ENCODE results near the gene CYGB. TPM values are rescaled to one million over a fixed set of nuclear protein-coding genes. Genes with fewer than 3 reads are reported as not detected.

CYGB gene
- total RNA-seq, 1 donor = 11.7 TPM

DNA sequence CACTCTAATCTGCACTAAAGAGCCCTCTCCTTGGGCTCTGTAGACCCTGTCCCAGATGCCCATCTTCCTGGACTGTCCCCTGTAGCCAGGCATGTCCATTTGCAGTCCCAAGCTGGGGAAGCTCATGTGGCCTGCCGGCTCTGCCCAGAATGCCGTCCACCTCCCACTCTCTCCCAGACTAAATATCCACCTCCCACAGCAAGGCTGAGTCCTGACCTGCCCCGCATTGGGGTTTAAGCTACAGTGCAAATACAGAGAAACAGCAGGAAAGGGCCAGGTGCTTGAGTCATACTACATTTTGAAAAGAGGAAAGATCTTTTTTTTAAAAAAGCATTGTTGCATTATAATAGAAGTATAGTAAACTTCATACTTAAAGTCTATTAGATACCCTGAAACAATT, 45.2 kb upstream of the CYGB start:
- no peak for DNase-seq (ENCODE audit: low read depth)
- no peak for TF ChIP-seq CTCF (IDR thresholded peaks at IDR 0.05; ENCODE audit: insufficient read depth, low read depth, low read length)
- no peak overlapping the region for H3K4me3 ChIP-seq (ENCODE audit: low read depth, low read length)

DNA sequence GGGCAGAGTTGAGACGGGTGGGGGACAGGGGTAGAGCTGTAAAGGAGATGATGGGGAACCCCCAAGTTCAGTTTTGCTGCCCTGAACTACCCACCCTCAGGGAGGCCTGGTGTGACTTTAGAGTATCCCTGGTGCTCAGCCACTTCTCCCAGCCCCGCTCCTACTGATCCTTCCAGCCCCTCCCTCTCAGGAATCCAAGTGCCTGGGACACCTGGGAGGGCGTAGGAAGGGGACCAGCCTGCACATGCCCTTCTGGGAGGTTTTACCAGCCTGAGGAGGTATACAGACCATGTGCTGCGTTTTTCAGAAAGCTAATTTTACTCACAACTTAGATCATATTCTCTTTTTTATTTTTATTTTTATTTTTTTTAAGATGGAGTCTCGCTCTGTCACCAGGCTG, 44.0 kb upstream of the CYGB start:
- no peak for TF ChIP-seq CTCF (IDR thresholded peaks at IDR 0.05; ENCODE audit: insufficient read depth, low read depth, low read length)
- no peak overlapping the region for H3K4me3 ChIP-seq (ENCODE audit: low read depth, low read length)
- DNase-seq (ENCODE audit: low read depth) = no peak

GRCh38 chr17:76579281-76579680, 41.8 kb upstream of the CYGB start:
- DNase-seq (ENCODE audit: low read depth) = no peak
- no peak for TF ChIP-seq CTCF (IDR thresholded peaks at IDR 0.05; ENCODE audit: insufficient read depth, low read depth, low read length)
- H3K4me3 ChIP-seq (ENCODE audit: low read depth, low read length) = no peak overlapping the region

DNA sequence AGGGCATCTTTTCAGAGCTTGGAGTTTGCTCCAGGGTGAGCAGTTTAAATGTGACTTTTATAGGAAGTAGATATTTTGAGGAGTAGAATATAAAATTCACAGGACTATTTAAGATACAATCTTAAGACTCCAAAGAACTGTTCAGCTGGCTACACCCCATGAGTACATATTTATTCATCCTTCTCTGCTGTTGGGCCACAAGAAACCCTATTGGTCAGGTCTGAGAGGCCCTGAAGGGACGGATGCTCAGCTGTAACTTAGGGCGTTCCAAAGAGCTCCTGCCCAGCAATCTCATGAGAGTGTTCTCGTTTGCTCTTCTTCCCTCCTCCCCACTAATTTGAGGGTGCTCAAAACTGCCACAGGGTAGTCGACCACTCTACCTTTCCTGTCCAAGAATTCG, 40.9 kb upstream of the CYGB start:
- DNase-seq (ENCODE audit: low read depth) = no peak
- TF ChIP-seq CTCF (IDR thresholded peaks at IDR 0.05; ENCODE audit: insufficient read depth, low read depth, low read length) = no peak
- no peak overlapping the region for H3K4me3 ChIP-seq (ENCODE audit: low read depth, low read length)

DNA sequence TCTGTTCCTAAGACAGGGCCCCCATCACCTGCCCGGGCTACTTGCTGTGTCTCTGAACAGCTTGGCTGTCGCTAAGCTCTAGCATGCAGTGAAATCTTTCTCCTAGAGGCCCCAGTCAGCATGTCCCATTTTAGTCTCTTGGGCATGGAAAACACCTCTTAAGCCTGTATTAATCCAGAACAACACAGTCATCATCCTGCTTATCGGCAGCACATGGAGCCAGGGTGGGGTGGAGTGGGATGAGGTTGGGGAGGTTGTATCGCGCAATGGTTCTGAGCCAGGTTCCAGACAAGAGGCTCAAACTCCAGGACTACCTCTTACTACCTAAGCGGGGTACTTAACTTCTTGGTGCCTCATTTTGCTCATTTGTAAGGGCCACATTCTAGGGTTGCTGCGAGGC, 40.4 kb upstream of the CYGB start:
- no peak for TF ChIP-seq CTCF (IDR thresholded peaks at IDR 0.05; ENCODE audit: insufficient read depth, low read depth, low read length)
- H3K4me3 ChIP-seq (ENCODE audit: low read depth, low read length) = no peak overlapping the region
- DNase-seq (ENCODE audit: low read depth) = no peak

GRCh38 chr17:76576189-76576588, 38.7 kb upstream of the CYGB start:
- DNase-seq (ENCODE audit: low read depth) = no peak
- TF ChIP-seq CTCF (IDR thresholded peaks at IDR 0.05; ENCODE audit: insufficient read depth, low read depth, low read length) = no peak
- H3K4me3 ChIP-seq (ENCODE audit: low read depth, low read length) = no peak overlapping the region

GRCh38 chr17:76575570-76575969, 38.1 kb upstream of the CYGB start:
- no peak overlapping the region for H3K4me3 ChIP-seq (ENCODE audit: low read depth, low read length)
- no peak for DNase-seq (ENCODE audit: low read depth)
- no peak for TF ChIP-seq CTCF (IDR thresholded peaks at IDR 0.05; ENCODE audit: insufficient read depth, low read depth, low read length)

Data from fibroblast of villous mesenchyme (primary cell).